Smooth muscle cell of the brain vasculature (primary cell): ENCODE measurements around the gene FSCN2.

Experiments used
- DNase-seq: peaks from one replicate; pipeline ENCODE4 v3.0.0-alpha.2; 2012; ENCODE audit warnings: low read depth, low spot score

Gene FSCN2

GRCh38 chr17:81557276-81558114 is 29.3 kb downstream of the FSCN2 start:
- no peak for DNase-seq

GRCh38 chr17:81558115-81558468 is 29.9 kb downstream of the FSCN2 start:
- DNase-seq = no peak

- DNase-seq = no peak
Measured at GRCh38 chr17:81558941-81559806, 31.0 kb downstream of the FSCN2 start.

GRCh38 chr17:81561494-81561885 is 33.3 kb downstream of the FSCN2 start:
- DNase-seq = no peak

- DNase-seq = no peak
Measured at GRCh38 chr17:81563861-81564586, 35.8 kb downstream of the FSCN2 start.

GRCh38 chr17:81564778-81565177 is 36.6 kb downstream of the FSCN2 start:
- DNase-seq = no peak

GRCh38 chr17:81565231-81565630 is 37.1 kb downstream of the FSCN2 start:
- DNase-seq = no peak

- peak; percentile 96 for DNase-seq
Measured at GRCh38 chr17:81566461-81567126, 38.4 kb downstream of the FSCN2 start.

GRCh38 chr17:81567191-81567590 is 39.0 kb downstream of the FSCN2 start:
- no peak for DNase-seq

- no peak for DNase-seq
Measured at GRCh38 chr17:81568416-81568815, 40.2 kb downstream of the FSCN2 start.

GRCh38 chr17:81569986-81570514 is 41.9 kb downstream of the FSCN2 start:
- DNase-seq = no peak

- DNase-seq = no peak
Measured at GRCh38 chr17:81570964-81571363, 42.8 kb downstream of the FSCN2 start.

- no peak for DNase-seq
Measured at GRCh38 chr17:81572563-81573168, 44.5 kb downstream of the FSCN2 start.

- DNase-seq = no peak
Measured at GRCh38 chr17:81573794-81574642, 45.8 kb downstream of the FSCN2 start.

- DNase-seq = no peak
Measured at GRCh38 chr17:81574643-81574956, 46.4 kb downstream of the FSCN2 start.

- no peak for DNase-seq
Measured at GRCh38 chr17:81575836-81576235, 47.7 kb downstream of the FSCN2 start.

- no peak for DNase-seq
Measured at GRCh38 chr17:81576621-81577277, 48.6 kb downstream of the FSCN2 start.

- no peak for DNase-seq
Measured at GRCh38 chr17:81577278-81578000, 49.3 kb downstream of the FSCN2 start.

- DNase-seq = no peak
Measured at GRCh38 chr17:81578038-81578441, 49.9 kb downstream of the FSCN2 start.
